K562 (cell line): ENCODE data around the gene VSX2. TPM values are rescaled to one million over a fixed set of nuclear protein-coding genes. Genes with fewer than 3 reads are reported as not detected.
A peak's percentile ranks its signal among the peaks of the same experiment; 100 is the strongest.

Source experiments
- ELF1 ChIP-seq: fragments of 200-800 bp; sonication (Bioruptor generic); IDR thresholded peaks from 2 replicates; pipeline ENCODE4 v1.6.1; 2016; ENCODE audit warnings: missing genetic modification characterization, missing compliant biosample characterization
- ELF2 ChIP-seq: fragments of 250-450 bp; sonication (Bioruptor Pico); IDR thresholded peaks from 2 replicates; pipeline ENCODE4 v1.5.0; 2021; ENCODE audit warnings: mild to moderate bottlenecking
- GABPA ChIP-seq: fragments of 200-800 bp; sonication (Bioruptor generic); conservative IDR thresholded peaks from 2 replicates; pipeline ENCODE4 v1.6.1; 2016; ENCODE audit warnings: low read depth, missing genetic modification characterization, missing compliant biosample characterization
- HDAC1 ChIP-seq, 2 experiments: fragments of 450-650 bp; IDR thresholded peaks; 2 replicates each; pipeline ENCODE4 v1.6.1; 2016 to 2017; ENCODE audit warnings: inconsistent platforms in 1 of 2, mild to moderate bottlenecking in 1 of 2, moderate library complexity in 1 of 2
- IFI16 ChIP-seq: fragments of 250-450 bp; sonication (Bioruptor Pico); IDR thresholded peaks from 2 replicates; pipeline ENCODE4 v2.1.2; 2022; ENCODE audit warnings: mild to moderate bottlenecking, inconsistent platforms
- KDM5B ChIP-seq: fragments of 200-600 bp; sonication (generic); IDR thresholded peaks from 2 replicates; pipeline ENCODE4 v1.6.1; 2012; ENCODE audit warnings: low read depth, mild to moderate bottlenecking, moderate library complexity, low read length, control low read depth, inconsistent platforms; ENCODE audit not compliant: insufficient replicate concordance
- MAZ ChIP-seq, 2 experiments: fragments of 450-650 bp in 1 of 2; sonication (generic) in 1 of 2; formaldehyde crosslinking; IDR thresholded peaks in 1 of 2; conservative IDR thresholded peaks in 1 of 2; 2 replicates each; pipeline versions ENCODE4 v1.4.0 to v1.5.0; 2020; ENCODE audit warnings: mild to moderate bottlenecking in 1 of 2, missing genetic modification reagents in 1 of 2
- NCOA6 ChIP-seq: fragments of 450-650 bp; IDR thresholded peaks from 2 replicates; pipeline ENCODE4 v1.6.1; 2017; ENCODE audit warnings: mild to moderate bottlenecking
- NFXL1 ChIP-seq: fragments of 450-650 bp; formaldehyde crosslinking; IDR thresholded peaks from 2 replicates; pipeline ENCODE4 v1.4.0; 2021; ENCODE audit warnings: mild to moderate bottlenecking
- PHF20 ChIP-seq: fragments of 450-650 bp; IDR thresholded peaks from 2 replicates; pipeline ENCODE4 v1.6.1; 2018; ENCODE audit not compliant: partially characterized antibody
- PML ChIP-seq: IDR thresholded peaks from 2 replicates; pipeline ENCODE4 v1.6.1; 2012; ENCODE audit warnings: low read length, inconsistent platforms
- RB1 ChIP-seq: fragments of 450-650 bp; IDR thresholded peaks from 2 replicates; pipeline ENCODE4 v1.6.1; 2017; ENCODE audit warnings: low read depth, mild to moderate bottlenecking
- RBFOX2 ChIP-seq: fragments of 200-400 bp; formaldehyde crosslinking; IDR thresholded peaks from 2 replicates; pipeline ENCODE4 v1.6.1; 2017; ENCODE audit warnings: low read depth, mild to moderate bottlenecking, low read length, moderate library complexity
- SIN3A ChIP-seq, 2 experiments: fragments of 150-350 bp in 1 of 2; IDR thresholded peaks; 2 replicates each; pipeline ENCODE4 v1.6.1; 2011 to 2016; ENCODE audit warnings: borderline replicate concordance in 2 of 2, low read depth in 2 of 2, low read length in 2 of 2, mild to moderate bottlenecking in 2 of 2, moderate library complexity in 2 of 2; ENCODE audit not compliant: control insufficient read depth in 1 of 2
- SMAD4 ChIP-seq: fragments of 250-450 bp; sonication (Bioruptor Pico); conservative IDR thresholded peaks from 2 replicates; pipeline ENCODE4 v1.8.0; 2021; ENCODE audit warnings: inconsistent platforms, mild to moderate bottlenecking, moderate library complexity
- SOX6 ChIP-seq: fragments of 450-650 bp; IDR thresholded peaks from 2 replicates; pipeline ENCODE4 v1.6.1; 2014; ENCODE audit warnings: mild to moderate bottlenecking
- SP1 ChIP-seq: sonication (generic); formaldehyde crosslinking; IDR thresholded peaks from 2 replicates; pipeline ENCODE4 v1.8.1; 2022; ENCODE audit warnings: mild to moderate bottlenecking, missing genetic modification reagents
- SPI1 ChIP-seq: IDR thresholded peaks from 2 replicates; pipeline ENCODE4 v1.6.1; 2011; ENCODE audit warnings: low read depth, low read length, control low read depth, borderline replicate concordance
- STAT5A ChIP-seq: IDR thresholded peaks from 2 replicates; pipeline ENCODE4 v1.6.1; 2012; ENCODE audit warnings: low read length, inconsistent platforms, borderline replicate concordance
- TAF9B ChIP-seq: fragments of 450-650 bp; IDR thresholded peaks from 2 replicates; pipeline ENCODE4 v1.6.1; 2018; ENCODE audit warnings: mild to moderate bottlenecking; ENCODE audit not compliant: partially characterized antibody
- TOE1 ChIP-seq, 2 experiments: fragments of 450-650 bp in 1 of 2; sonication (generic) in 1 of 2; formaldehyde crosslinking in 1 of 2; IDR thresholded peaks; 2 replicates each; pipeline versions ENCODE4 v1.7.1 to v1.8.0; 2016 to 2022; ENCODE audit warnings: borderline replicate concordance in 2 of 2, mild to moderate bottlenecking in 2 of 2, antibody characterized with exemption in 1 of 2, inconsistent platforms in 1 of 2, low read depth in 1 of 2, missing genetic modification reagents in 1 of 2, moderate library complexity in 1 of 2
- ZC3H11A ChIP-seq: IDR thresholded peaks from 2 replicates; pipeline ENCODE4 v1.6.1; 2012; ENCODE audit warnings: low read depth, low read length, improper control_type of control experiment
- ZFX ChIP-seq: sonication (generic); formaldehyde crosslinking; IDR thresholded peaks from 2 replicates; pipeline ENCODE4 v1.8.0; 2022; ENCODE audit warnings: mild to moderate bottlenecking, missing genetic modification reagents, moderate library complexity
- ZNF121 ChIP-seq: sonication (generic); formaldehyde crosslinking; conservative IDR thresholded peaks from 2 replicates; pipeline ENCODE4 v1.8.0; 2022; ENCODE audit warnings: missing genetic modification reagents
- polyA plus RNA-seq, 8 experiments: library from polyadenylated mRNA; depleted of rRNA in 4 of 8; stranded (reverse) in 5 of 8; unstranded in 3 of 8; fragments of >200 nt; fragmentation: Nextera tagmentation in 2 of 8; fragmentation: Illumina TruSeq in 1 of 8; extraction: Ambion mirVana in 2 of 8; extraction: Trizol in 1 of 8; gene quantifications; 2 replicates each; pipeline versions ENCODE4 v1.2.1 to v1.2.3, GENCODE V29; 2011 to 2014; ENCODE audit warnings: inconsistent platforms in 1 of 8, missing spikeins in 1 of 8
- total RNA-seq, 7 experiments: library from RNA; depleted of rRNA in 6 of 7; stranded (reverse); fragments of >200 nt in 6 of 7; fragmentation: Illumina TruSeq in 2 of 7; extraction: Trizol in 2 of 7; gene quantifications; 2 replicates each; pipeline versions ENCODE4 v1.2.1 to v1.2.3, GENCODE V29; 2011 to 2021; ENCODE audit warnings: low replicate concordance in 1 of 7
- TF ChIP-seq, protein P1 (sequence below): IDR thresholded peaks from 2 replicates; pipeline ENCODE4 v1.6.1; 2011; ENCODE audit warnings: borderline replicate concordance, low read depth, mild to moderate bottlenecking, moderate library complexity, low read length; ENCODE audit not compliant: insufficient read depth, poor library complexity, severe bottlenecking

The VSX2 gene
- total and polyA plus RNA-seq, 9 of the 15 experiments (the other 6 are each of a cell fraction or from before 2014, with no cell fraction given): 0.04 TPM; not detected in 8

GRCh38 chr14:74302634-74303569 is 63.7 kb downstream of the VSX2 start, which contains the start of gene ABCD4 (continued):
- no peak for TF ChIP-seq ZC3H11A
- peak; percentile 40; the same call in 1 of the 2 replicates for TF ChIP-seq SMAD4
- TF ChIP-seq NCOA6: no peak
- TF ChIP-seq ELF2 (CRISPR knock-in tag): 0 out of 2 replicates have a peak, but pooled peaks have one; percentile 18
- 0 out of 2 replicates have a peak, but pooled peaks have one; percentile 30 for TF ChIP-seq TOE1 (IDR thresholded peaks at IDR 0.05; ENCODE audit: borderline replicate concordance)
- TF ChIP-seq TOE1 (CRISPR knock-in tag; IDR thresholded peaks at IDR 0.05; ENCODE audit: borderline replicate concordance, low read depth): no peak
- no peak for TF ChIP-seq STAT5A
- TF ChIP-seq ZFX (CRISPR knock-in tag): peak; percentile 91
- TF ChIP-seq SP1 (CRISPR knock-in tag): peak; percentile 33; the same call in 1 of the 2 replicates
- peak in 1 of 2 experiments; percentile 58; a peak in 1 of 4 replicates for TF ChIP-seq SIN3A (IDR thresholded peaks at IDR 0.05; ENCODE audit: borderline replicate concordance in 2 of 2, control insufficient read depth in 1 of 2, low read depth in 2 of 2, low read length in 2 of 2)
- peak in 1 of 2 experiments; percentile 40; a peak in 1 of 4 replicates for TF ChIP-seq HDAC1 (IDR thresholded peaks at IDR 0.05)
- TF ChIP-seq GABPA (tag): peak; percentile 93
- peak; percentile 94 for TF ChIP-seq RBFOX2
- TF ChIP-seq SPI1: peak; percentile 68; the same call in 1 of the 2 replicates
- TF ChIP-seq ZNF121 (CRISPR knock-in tag): peak; percentile 47
- TF ChIP-seq SOX6: 0 out of 2 replicates have a peak, but pooled peaks have one; percentile 16
- TF ChIP-seq ELF1 (tag): peak; percentile 78
- peak; percentile 67 to 83; a peak in 3 of 4 replicates for TF ChIP-seq MAZ (CRISPR knock-in tag; conservative IDR thresholded peaks at IDR 0.05 in 1 of 2, IDR thresholded peaks at IDR 0.05 in 1 of 2)
- peak; percentile 43 for TF ChIP-seq PHF20
- TF ChIP-seq KDM5B: peak; percentile 91
- peak; percentile 39; the same call in 1 of the 2 replicates for TF ChIP-seq PML
- no peak for TF ChIP-seq NFXL1 (CRISPR knock-in tag)
- TF ChIP-seq IFI16 (CRISPR knock-in tag): no peak
- TF ChIP-seq TAF9B: peak; percentile 52
- TF ChIP-seq RB1: peak; percentile 69; the same call in 1 of the 2 replicates
- TF ChIP-seq, protein P1, sequence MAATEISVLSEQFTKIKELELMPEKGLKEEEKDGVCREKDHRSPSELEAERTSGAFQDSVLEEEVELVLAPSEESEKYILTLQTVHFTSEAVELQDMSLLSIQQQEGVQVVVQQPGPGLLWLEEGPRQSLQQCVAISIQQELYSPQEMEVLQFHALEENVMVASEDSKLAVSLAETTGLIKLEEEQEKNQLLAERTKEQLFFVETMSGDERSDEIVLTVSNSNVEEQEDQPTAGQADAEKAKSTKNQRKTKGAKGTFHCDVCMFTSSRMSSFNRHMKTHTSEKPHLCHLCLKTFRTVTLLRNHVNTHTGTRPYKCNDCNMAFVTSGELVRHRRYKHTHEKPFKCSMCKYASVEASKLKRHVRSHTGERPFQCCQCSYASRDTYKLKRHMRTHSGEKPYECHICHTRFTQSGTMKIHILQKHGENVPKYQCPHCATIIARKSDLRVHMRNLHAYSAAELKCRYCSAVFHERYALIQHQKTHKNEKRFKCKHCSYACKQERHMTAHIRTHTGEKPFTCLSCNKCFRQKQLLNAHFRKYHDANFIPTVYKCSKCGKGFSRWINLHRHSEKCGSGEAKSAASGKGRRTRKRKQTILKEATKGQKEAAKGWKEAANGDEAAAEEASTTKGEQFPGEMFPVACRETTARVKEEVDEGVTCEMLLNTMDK: peak; percentile 85
